AG09309 (cell line): ENCODE data around the gene ATXN7L1.

Experiments
- DNase-seq: peaks from one replicate; pipeline ENCODE4 v3.0.0-alpha.2; 2010; ENCODE audit warnings: low read depth
- H3K4me3 ChIP-seq: 2 replicates; pipeline ENCODE4 v1.5.1; 2011; ENCODE audit warnings: mild to moderate bottlenecking, low read depth, low read length, moderate library complexity; ENCODE audit not compliant: control insufficient read depth
- TF ChIP-seq, protein P1 (sequence below): IDR thresholded peaks from 2 replicates; pipeline ENCODE4 v1.5.1; 2011; ENCODE audit warnings: mild to moderate bottlenecking, low read depth, low read length, inconsistent platforms; ENCODE audit not compliant: insufficient read depth, control insufficient read depth; ENCODE audit errors: missing control alignments

The ATXN7L1 gene

DNA sequence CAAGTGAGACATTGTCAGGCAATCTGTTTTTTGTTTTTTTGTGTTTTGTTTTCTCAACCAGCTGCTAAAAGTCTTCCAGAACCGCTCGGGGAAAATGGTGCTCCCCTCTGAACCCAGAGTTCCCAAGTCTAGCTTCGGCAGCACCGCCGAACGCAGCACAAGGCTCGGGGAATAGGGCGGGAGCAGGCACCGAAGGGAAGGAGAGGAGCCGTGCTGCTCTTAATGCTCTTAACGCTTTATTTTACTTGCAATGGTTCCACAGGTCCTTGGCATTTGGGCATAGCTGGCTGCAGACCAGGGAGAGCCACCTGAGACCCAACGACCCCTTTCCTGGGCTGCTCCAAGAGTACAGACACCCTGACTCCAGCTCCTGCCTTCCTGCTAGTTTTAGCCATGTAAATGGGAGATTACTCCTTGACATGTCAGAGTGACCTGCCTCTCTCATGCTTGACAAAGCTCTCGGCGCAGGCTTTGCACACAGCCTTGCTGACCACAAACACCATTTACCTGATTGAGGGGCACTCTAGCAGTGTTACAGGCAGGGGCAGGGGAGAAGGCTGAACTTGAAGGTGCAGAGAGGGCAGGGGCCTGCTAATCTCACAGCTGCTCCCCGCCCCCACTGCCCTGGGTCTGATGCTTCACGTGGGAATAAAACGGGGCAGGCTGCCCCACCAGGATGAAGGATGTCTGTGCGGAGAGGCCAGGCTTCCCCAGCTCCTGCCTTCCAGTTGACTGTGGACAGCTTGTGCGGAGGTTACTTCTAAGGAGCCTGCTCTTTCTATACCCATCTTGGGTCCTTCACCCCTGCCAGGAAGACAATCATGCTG is 236.5 kb downstream of the ATXN7L1 start:
- H3K4me3 ChIP-seq, result no peak overlapping the region
- DNase-seq, result no peak
- TF ChIP-seq, protein P1, sequence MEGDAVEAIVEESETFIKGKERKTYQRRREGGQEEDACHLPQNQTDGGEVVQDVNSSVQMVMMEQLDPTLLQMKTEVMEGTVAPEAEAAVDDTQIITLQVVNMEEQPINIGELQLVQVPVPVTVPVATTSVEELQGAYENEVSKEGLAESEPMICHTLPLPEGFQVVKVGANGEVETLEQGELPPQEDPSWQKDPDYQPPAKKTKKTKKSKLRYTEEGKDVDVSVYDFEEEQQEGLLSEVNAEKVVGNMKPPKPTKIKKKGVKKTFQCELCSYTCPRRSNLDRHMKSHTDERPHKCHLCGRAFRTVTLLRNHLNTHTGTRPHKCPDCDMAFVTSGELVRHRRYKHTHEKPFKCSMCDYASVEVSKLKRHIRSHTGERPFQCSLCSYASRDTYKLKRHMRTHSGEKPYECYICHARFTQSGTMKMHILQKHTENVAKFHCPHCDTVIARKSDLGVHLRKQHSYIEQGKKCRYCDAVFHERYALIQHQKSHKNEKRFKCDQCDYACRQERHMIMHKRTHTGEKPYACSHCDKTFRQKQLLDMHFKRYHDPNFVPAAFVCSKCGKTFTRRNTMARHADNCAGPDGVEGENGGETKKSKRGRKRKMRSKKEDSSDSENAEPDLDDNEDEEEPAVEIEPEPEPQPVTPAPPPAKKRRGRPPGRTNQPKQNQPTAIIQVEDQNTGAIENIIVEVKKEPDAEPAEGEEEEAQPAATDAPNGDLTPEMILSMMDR, result no peak

DNA sequence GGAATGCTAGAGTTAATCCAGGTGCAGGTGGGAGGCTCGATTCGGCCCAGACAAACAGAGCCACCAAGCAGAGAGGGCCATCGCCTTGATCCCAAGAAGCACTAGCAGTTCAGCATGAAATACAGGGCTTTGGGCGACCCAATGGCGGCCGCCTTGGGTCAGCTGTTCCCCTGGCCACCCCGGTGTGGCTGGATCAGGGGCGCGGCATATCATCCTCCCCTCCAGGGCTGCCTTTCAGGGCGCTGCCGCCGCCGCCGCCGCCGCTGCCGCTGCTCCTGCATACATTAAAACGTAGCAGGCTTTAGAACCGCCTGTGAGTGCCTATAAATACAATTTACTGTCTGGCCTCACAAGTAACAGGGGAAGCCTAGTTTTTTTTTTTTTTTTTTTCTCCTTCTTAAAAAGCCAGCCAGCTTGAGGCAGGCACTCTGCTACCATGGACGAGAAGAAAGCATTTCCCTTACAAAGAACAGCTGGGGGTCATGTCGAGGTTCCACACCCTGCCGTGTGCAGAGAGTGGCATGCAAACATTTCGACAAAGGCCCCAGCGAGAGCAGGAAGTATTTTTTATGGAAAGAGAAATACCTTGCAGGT is 237.4 kb downstream of the ATXN7L1 start:
- TF ChIP-seq, protein P1, result no peak
- no peak for DNase-seq
- no peak overlapping the region for H3K4me3 ChIP-seq

DNA sequence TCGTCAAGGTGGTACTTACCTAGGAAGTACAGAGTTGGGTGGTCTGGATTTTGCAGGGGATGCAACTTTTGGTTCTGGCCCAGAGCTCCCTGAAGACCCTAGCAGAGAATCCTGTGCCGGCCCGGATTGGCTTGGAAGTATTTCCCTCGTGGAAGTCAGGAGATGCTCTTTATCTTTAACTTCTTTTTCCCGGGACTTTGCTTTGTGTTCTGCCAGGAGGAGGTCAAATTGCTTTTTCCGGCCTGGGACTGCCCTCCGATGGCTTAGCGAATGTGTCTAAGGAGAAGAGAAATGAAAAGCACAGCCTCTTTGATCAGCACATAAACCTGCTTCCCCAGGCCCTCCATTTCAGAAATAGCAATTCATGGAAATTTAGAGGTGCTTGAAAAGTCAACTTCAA is 238.1 kb downstream of the ATXN7L1 start:
- TF ChIP-seq, protein P1, result no peak
- H3K4me3 ChIP-seq, result no peak overlapping the region
- no peak for DNase-seq

DNA sequence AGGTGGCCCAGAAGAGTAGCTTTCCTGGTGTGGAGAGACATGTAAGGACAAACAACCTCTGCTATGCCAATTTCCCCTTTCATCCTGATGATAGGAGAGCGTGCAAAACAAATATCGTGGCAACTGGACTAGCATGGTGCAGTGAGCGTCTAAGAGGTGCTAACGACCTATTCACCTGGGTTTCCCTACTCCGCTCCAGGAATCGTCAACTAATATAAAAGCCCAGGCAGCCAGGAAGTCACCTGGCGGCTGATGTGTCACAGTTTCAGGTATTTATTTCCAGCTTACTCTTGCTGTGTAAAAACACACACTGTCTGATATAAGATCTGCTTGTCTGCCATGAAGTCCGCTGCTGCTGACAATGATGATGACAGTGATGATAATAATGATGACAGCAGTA is 238.6 kb downstream of the ATXN7L1 start:
- DNase-seq, result no peak
- TF ChIP-seq, protein P1, result no peak
- H3K4me3 ChIP-seq, result no peak overlapping the region

DNA sequence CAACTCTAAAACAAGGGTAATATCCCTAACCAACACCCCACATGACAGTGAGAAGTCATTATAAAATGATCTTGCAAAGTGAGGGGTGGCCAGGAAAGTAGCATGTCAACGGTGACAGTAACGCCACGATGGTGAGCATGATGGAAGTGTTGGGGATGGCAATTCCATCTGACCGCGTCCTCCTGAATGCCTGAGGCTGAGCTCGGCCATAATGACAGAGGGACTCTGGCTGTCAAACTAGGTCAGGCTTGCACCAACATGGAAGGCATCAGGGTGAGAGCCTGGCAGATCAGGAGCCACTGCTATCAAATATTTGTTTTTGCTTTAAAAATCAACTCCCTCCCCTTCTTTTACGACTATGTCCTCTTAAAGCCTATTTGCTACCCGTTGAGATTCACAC is 239.4 kb downstream of the ATXN7L1 start:
- TF ChIP-seq, protein P1, result no peak
- H3K4me3 ChIP-seq, result no peak overlapping the region
- no peak for DNase-seq

DNA sequence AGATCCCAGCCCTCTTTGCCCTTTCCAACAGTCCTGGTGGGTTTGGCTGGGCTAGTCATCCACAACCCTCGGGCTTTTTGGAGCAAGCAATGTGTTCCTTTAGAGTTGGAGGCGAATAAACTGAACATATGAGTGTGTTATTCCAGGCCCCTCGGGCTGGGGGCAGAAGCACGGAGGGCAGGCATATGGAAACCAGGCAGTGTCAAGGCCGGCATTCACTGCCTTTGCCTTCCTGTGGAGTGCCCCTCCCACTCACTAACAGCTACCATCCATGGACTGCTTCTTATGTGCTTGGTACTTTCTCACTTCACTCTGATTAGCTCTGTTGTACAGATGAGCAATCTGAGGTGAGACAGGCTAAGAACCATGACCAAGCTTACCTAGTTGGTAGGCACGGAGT is 241.2 kb downstream of the ATXN7L1 start:
- H3K4me3 ChIP-seq, result no peak overlapping the region
- DNase-seq, result no peak
- TF ChIP-seq, protein P1, result no peak

DNA sequence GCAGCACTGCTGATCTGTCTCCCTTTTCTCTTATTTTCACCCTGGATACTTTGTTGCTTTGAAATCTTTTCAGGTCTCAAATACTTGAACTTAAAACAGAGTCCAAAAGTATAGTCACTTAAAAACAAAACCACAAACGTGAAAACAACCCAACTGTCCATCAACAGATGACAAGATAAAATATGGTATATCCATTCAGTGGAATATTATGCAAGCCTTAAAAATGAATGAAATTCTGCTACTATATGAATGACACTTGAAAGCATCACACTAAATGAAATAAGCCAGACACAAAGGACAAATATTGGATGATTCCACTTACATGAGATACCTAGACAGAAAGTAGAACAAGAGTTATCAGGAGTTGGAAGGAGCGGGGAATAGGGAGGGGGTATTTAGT is 250.4 kb downstream of the ATXN7L1 start:
- DNase-seq, result no peak
- no peak overlapping the region for H3K4me3 ChIP-seq
- TF ChIP-seq, protein P1, result no peak
